ENCODE data around the gene CDC6. TPM values are rescaled to one million over a fixed set of nuclear protein-coding genes. Genes with fewer than 3 reads are reported as not detected.
A peak's percentile ranks its signal among the peaks of the same experiment; 100 is the strongest.
"Not testable (repeated sequence)": the region's sequence is repeated elsewhere in the genome, so short reads cannot be mapped to it uniquely, and the experiment has no call there.

The CDC6 gene
- total RNA-seq, 2 experiments from 2014 or later, result 81.1 to 98.8 TPM

GRCh38 chr17:40291281-40291664 lies 3.6 kb downstream of the CDC6 start:
- POLR2A ChIA-PET, result no interaction called here
- Mint-ChIP-seq H3K27ac (peak overlapping the region; percentile 7), H3K36me3 (ENCODE audit: low read depth) (peaks cover 55% of the 10 kb centered on the region), H3K4me3 (no peak overlapping the region), H3K27me3 (no peaks in the 10 kb centered on the region), H3K9me3 (no peaks in the 10 kb centered on the region), H3K4me1 (peaks cover 44% of the 10 kb centered on the region)
- CTCF ChIA-PET, result interaction anchor here (0.6 to 1.8 kb wide), 7 partner anchors 27 to 269 kb away, joined by 3 to 4 read pairs (median 3); no protein-coding TSS in a partner anchor
- DNase-seq, result no peak

- POLR2A ChIA-PET, result interaction anchor here (0.6 kb wide), 1 partner anchor 156 kb away, joined by 4 read pairs; no protein-coding TSS in a partner anchor
- Mint-ChIP-seq H3K27me3 (no peaks in the 10 kb centered on the region), H3K9me3 (no peaks in the 10 kb centered on the region), H3K4me1 (peaks cover 34% of the 10 kb centered on the region), H3K4me3 (no peak overlapping the region), H3K27ac (no peak overlapping the region), H3K36me3 (ENCODE audit: low read depth) (peaks cover 58% of the 10 kb centered on the region)
- CTCF ChIA-PET, result interaction anchor here (0.6 to 1.8 kb wide), 6 partner anchors 26 to 306 kb away, joined by 3 to 7 read pairs (median 4); no protein-coding TSS in a partner anchor
- no peak for DNase-seq
Measured at GRCh38 chr17:40293363-40293762, 5.7 kb downstream of the CDC6 start.

GRCh38 chr17:40295488-40296436 lies 8.1 kb downstream of the CDC6 start:
- no peaks in the 10 kb centered on the region for H3K9me3 Mint-ChIP-seq
- peaks cover 53% of the 10 kb centered on the region for H3K36me3 Mint-ChIP-seq (ENCODE audit: low read depth)
- no peak for DNase-seq
- ChIA-PET CTCF (interaction anchor here (0.6 to 2.2 kb wide), 7 partner anchors 11 to 116 kb away, joined by 3 to 8 read pairs (median 6); no protein-coding TSS in a partner anchor), POLR2A (no interaction called here)
- no peaks in the 10 kb centered on the region for H3K27me3 Mint-ChIP-seq
- H3K4me1 Mint-ChIP-seq, result peaks cover 24% of the 10 kb centered on the region
- no peak overlapping the region for H3K27ac Mint-ChIP-seq
- no peak overlapping the region for H3K4me3 Mint-ChIP-seq

- Mint-ChIP-seq H3K27ac (no peak overlapping the region), H3K9me3 (no peaks in the 10 kb centered on the region), H3K4me1 (peaks cover 20% of the 10 kb centered on the region), H3K36me3 (ENCODE audit: low read depth) (peaks cover 58% of the 10 kb centered on the region), H3K4me3 (no peak overlapping the region), H3K27me3 (no peaks in the 10 kb centered on the region)
- CTCF ChIA-PET, result interaction anchor here (1.0 to 1.4 kb wide), 4 partner anchors 10 to 106 kb away, joined by 3 to 7 read pairs (median 4); no protein-coding TSS in a partner anchor
- DNase-seq, result no peak
- POLR2A ChIA-PET, result no interaction called here
Measured at GRCh38 chr17:40297511-40297910, 9.8 kb downstream of the CDC6 start.

- Mint-ChIP-seq H3K27me3 (no peaks in the 10 kb centered on the region), H3K4me3 (no peak overlapping the region), H3K9me3 (no peaks in the 10 kb centered on the region), H3K36me3 (ENCODE audit: low read depth) (peaks cover 60% of the 10 kb centered on the region), H3K4me1 (peaks cover 27% of the 10 kb centered on the region), H3K27ac (no peak overlapping the region)
- no peak for DNase-seq
- POLR2A ChIA-PET, result interaction anchor here (1.2 kb wide), 1 partner anchor 9 kb away, joined by 3 read pairs; no protein-coding TSS in a partner anchor
- CTCF ChIA-PET, result interaction anchor here (0.5 to 2.8 kb wide), 6 partner anchors 9 to 59 kb away, joined by 3 to 14 read pairs (median 4); no protein-coding TSS in a partner anchor
Measured at GRCh38 chr17:40298726-40299125, 11.0 kb downstream of the CDC6 start.

GRCh38 chr17:40299159-40299757 lies 11.6 kb downstream of the CDC6 start:
- DNase-seq, H3K4me3 Mint-ChIP-seq, H3K27ac Mint-ChIP-seq, H3K27me3 Mint-ChIP-seq, H3K9me3 Mint-ChIP-seq: not testable (repeated sequence)
- Mint-ChIP-seq H3K4me1 (peaks cover 31% of the 10 kb centered on the region), H3K36me3 (ENCODE audit: low read depth) (peaks cover 63% of the 10 kb centered on the region)
- ChIA-PET POLR2A (interaction anchor here (1.2 kb wide), 1 partner anchor 10 kb away, joined by 3 read pairs; no protein-coding TSS in a partner anchor), CTCF (interaction anchor here (0.5 to 2.8 kb wide), 8 partner anchors 9 to 237 kb away, joined by 3 to 14 read pairs (median 4); no protein-coding TSS in a partner anchor)

- H3K27ac Mint-ChIP-seq, result no peak overlapping the region
- no peaks in the 10 kb centered on the region for H3K27me3 Mint-ChIP-seq
- ChIA-PET POLR2A (no interaction called here), CTCF (interaction anchor here (1.4 to 7.9 kb wide), 4 partner anchors 10 to 54 kb away, joined by 3 to 82 read pairs (median 8); no protein-coding TSS in a partner anchor)
- H3K9me3 Mint-ChIP-seq, result no peaks in the 10 kb centered on the region
- peaks cover 27% of the 10 kb centered on the region for H3K4me1 Mint-ChIP-seq
- peaks cover 48% of the 10 kb centered on the region for H3K36me3 Mint-ChIP-seq (ENCODE audit: low read depth)
- no peak overlapping the region for H3K4me3 Mint-ChIP-seq
- no peak for DNase-seq
Measured at GRCh38 chr17:40301315-40301714, 13.6 kb downstream of the CDC6 start.

- no peaks in the 10 kb centered on the region for H3K27me3 Mint-ChIP-seq
- no peak overlapping the region for H3K27ac Mint-ChIP-seq
- DNase-seq, result peak; percentile 65
- ChIA-PET POLR2A (interaction anchor here (1.5 kb wide), 1 partner anchor 52 kb away, joined by 5 read pairs; no protein-coding TSS in a partner anchor), CTCF (interaction anchor here (0.7 to 7.9 kb wide), 16 partner anchors 8 to 232 kb away, joined by 3 to 82 read pairs (median 3); no protein-coding TSS in a partner anchor)
- no peak overlapping the region for H3K4me3 Mint-ChIP-seq
- peaks cover 39% of the 10 kb centered on the region for H3K36me3 Mint-ChIP-seq (ENCODE audit: low read depth)
- no peaks in the 10 kb centered on the region for H3K9me3 Mint-ChIP-seq
- peaks cover 22% of the 10 kb centered on the region for H3K4me1 Mint-ChIP-seq
Measured at GRCh38 chr17:40303009-40303657, 15.5 kb downstream of the CDC6 start.

- H3K27ac Mint-ChIP-seq, result no peak overlapping the region
- peaks cover 36% of the 10 kb centered on the region for H3K36me3 Mint-ChIP-seq (ENCODE audit: low read depth)
Measured at GRCh38 chr17:40303708-40304551, 16.3 kb downstream of the CDC6 start.

GRCh38 chr17:40304552-40304863 lies 16.8 kb downstream of the CDC6 start:
- H3K36me3 Mint-ChIP-seq (ENCODE audit: low read depth), result peaks cover 32% of the 10 kb centered on the region
- CTCF ChIA-PET, result interaction anchor here (0.7 to 7.9 kb wide), 6 partner anchors 12 to 151 kb away, joined by 3 to 82 read pairs (median 8); no protein-coding TSS in a partner anchor
- H3K27me3 Mint-ChIP-seq, H3K9me3 Mint-ChIP-seq, H3K27ac Mint-ChIP-seq, POLR2A ChIA-PET, DNase-seq, H3K4me3 Mint-ChIP-seq: not testable (repeated sequence)
- H3K4me1 Mint-ChIP-seq, result peaks cover 17% of the 10 kb centered on the region

More at GRCh38 chr17:40303708-40304551, 16.3 kb downstream of the CDC6 start:
- no peak overlapping the region for H3K4me3 Mint-ChIP-seq
- ChIA-PET POLR2A (interaction anchor here (1.5 kb wide), 1 partner anchor 51 kb away, joined by 5 read pairs; no protein-coding TSS in a partner anchor), CTCF (interaction anchor here (0.7 to 7.9 kb wide), 12 partner anchors 9 to 232 kb away, joined by 3 to 82 read pairs (median 3); no protein-coding TSS in a partner anchor)
- no peaks in the 10 kb centered on the region for H3K9me3 Mint-ChIP-seq
- peaks cover 19% of the 10 kb centered on the region for H3K4me1 Mint-ChIP-seq
- H3K27me3 Mint-ChIP-seq, result no peaks in the 10 kb centered on the region
- DNase-seq, result no peak

GRCh38 chr17:40304866-40305265 lies 17.2 kb downstream of the CDC6 start:
- CTCF ChIA-PET, result interaction anchor here (0.6 to 7.9 kb wide), 5 partner anchors 12 to 57 kb away, joined by 3 to 82 read pairs (median 4); no protein-coding TSS in a partner anchor
- H3K27me3 Mint-ChIP-seq, H3K27ac Mint-ChIP-seq, POLR2A ChIA-PET, H3K9me3 Mint-ChIP-seq, H3K4me3 Mint-ChIP-seq, DNase-seq: not testable (repeated sequence)
- peaks cover 17% of the 10 kb centered on the region for H3K4me1 Mint-ChIP-seq
- peaks cover 32% of the 10 kb centered on the region for H3K36me3 Mint-ChIP-seq (ENCODE audit: low read depth)

Data from activated CD4-positive, alpha-beta T cell treated with anti-CD3 and anti-CD28 coated beads, Interleukin-2, amount 10 ng/mL, durations not matched to agents 7 days and 5 days (primary cell).